SK-N-SH (cell line): ENCODE data around the gene BTG3. TPM values are rescaled to one million over a fixed set of nuclear protein-coding genes. Genes with fewer than 3 reads are reported as not detected.

ENCODE experiments used
- CTCF ChIA-PET: fragments of 300-600, 350-600 bp; formaldehyde crosslinking; extraction: SDS; loops from one replicate; lab custom pipeline; 2021; lab: Yijun Ruan, JAX
- POLR2A ChIA-PET: fragments of 350-600 bp; sonication (Branson Sonifier 250); formaldehyde crosslinking; extraction: SDS; loops from one replicate; lab custom pipeline; 2020; ENCODE audit warnings: antibody characterized with exemption, inconsistent platforms; lab: Yijun Ruan, JAX
- DNase-seq: peaks from one replicate; pipeline ENCODE4 v3.0.0; 2012
- H2AFZ ChIP-seq: fragments of 200-600 bp; sonication (generic); 2 replicates; pipeline ENCODE4 v1.8.1; 2016; ENCODE audit warnings: antibody characterized with exemption, mild to moderate bottlenecking, low read depth
- H3F3A ChIP-seq: fragments of 200-600 bp; sonication (generic); replicated peaks from 2 replicates; pipeline ENCODE3; 2016; ENCODE audit warnings: antibody characterized with exemption, mild to moderate bottlenecking; ENCODE audit not compliant: insufficient read depth
- H3K27ac ChIP-seq, 2 experiments: fragments of 200-500 bp in 1 of 2; fragments of 200-600 bp in 1 of 2; sonication (Bioruptor generic) in 1 of 2; sonication (generic), shearing (Covaris generic) in 1 of 2; 2 replicates each; pipeline versions ENCODE4 v1.5.1 to v1.6.1; 2014 to 2016; ENCODE audit warnings: low read depth in 2 of 2, inconsistent platforms in 1 of 2, low read length in 1 of 2, mild to moderate bottlenecking in 1 of 2, mixed read lengths in 1 of 2
- H3K27me3 ChIP-seq: fragments of 200-600 bp; sonication (generic), shearing (Covaris generic); 2 replicates; pipeline ENCODE4 v1.6.1; 2016; ENCODE audit warnings: mixed run types; ENCODE audit not compliant: insufficient read depth
- H3K36me3 ChIP-seq, 2 experiments: fragments of 200-500 bp in 1 of 2; fragments of 200-600 bp in 1 of 2; sonication (Bioruptor generic) in 1 of 2; sonication (generic) in 1 of 2; replicated peaks in 1 of 2; 2 replicates each; pipeline versions ENCODE3 to v1.5.1; 2014 to 2016; ENCODE audit warnings: low read length in 1 of 2, mild to moderate bottlenecking in 1 of 2; ENCODE audit not compliant: insufficient read depth in 2 of 2, control insufficient read depth in 1 of 2
- H3K4me1 ChIP-seq, 2 experiments: fragments of 200-500 bp in 1 of 2; fragments of 200-600 bp in 1 of 2; sonication (Bioruptor generic) in 1 of 2; sonication (generic), shearing (Covaris generic) in 1 of 2; 2 replicates each; pipeline versions ENCODE4 v1.5.1 to v1.6.1; 2014 to 2016; ENCODE audit warnings: low read depth in 1 of 2, low read length in 1 of 2, mixed run types in 1 of 2; ENCODE audit not compliant: insufficient read depth in 2 of 2, control insufficient read depth in 1 of 2
- H3K4me2 ChIP-seq: fragments of 200-600 bp; sonication (generic), shearing (Covaris generic); 2 replicates; pipeline ENCODE4 v1.6.1; 2017; ENCODE audit warnings: mixed run types
- H3K4me3 ChIP-seq, 2 experiments: fragments of 200-500 bp in 1 of 2; fragments of 200-600 bp in 1 of 2; sonication (Bioruptor generic) in 1 of 2; sonication (generic), shearing (Covaris generic) in 1 of 2; 2 replicates each; pipeline versions ENCODE4 v1.5.1 to v1.8.1; 2014 to 2016; ENCODE audit warnings: low read depth in 2 of 2, inconsistent platforms in 1 of 2, low read length in 1 of 2, mild to moderate bottlenecking in 1 of 2, mixed read lengths in 1 of 2, moderate library complexity in 1 of 2
- H3K79me2 ChIP-seq: fragments of 200-600 bp; sonication (generic); 2 replicates; pipeline ENCODE4 v1.8.1; 2017; ENCODE audit warnings: mild to moderate bottlenecking; ENCODE audit not compliant: insufficient read depth
- H3K9ac ChIP-seq: fragments of 200-600 bp; sonication (generic); 2 replicates; pipeline ENCODE4 v1.6.1; 2017; ENCODE audit warnings: mixed run types
- H3K9me2 ChIP-seq: fragments of 200-600 bp; sonication (generic); 2 replicates; pipeline ENCODE4 v1.6.1; 2017; ENCODE audit warnings: mixed run types
- H3K9me3 ChIP-seq: fragments of 200-600 bp; sonication (generic); 2 replicates; pipeline ENCODE4 v1.6.1; 2017; ENCODE audit warnings: mixed run types, mild to moderate bottlenecking, moderate library complexity
- H4K20me1 ChIP-seq: fragments of 200-600 bp; sonication (generic); 2 replicates; pipeline ENCODE4 v1.6.1; 2017; ENCODE audit warnings: mild to moderate bottlenecking, mixed run types; ENCODE audit not compliant: insufficient read depth
- CHD2 ChIP-seq: fragments of 150-350 bp; IDR thresholded peaks from 2 replicates; pipeline ENCODE4 v1.6.1; 2018; ENCODE audit warnings: low read length; ENCODE audit not compliant: partially characterized antibody
- EZH2phosphoT487 ChIP-seq: fragments of 200-600 bp; sonication (generic); IDR thresholded peaks from 2 replicates; pipeline ENCODE4 v1.6.1; 2017; ENCODE audit warnings: low read depth, mixed run types, mild to moderate bottlenecking, antibody characterized with exemption, moderate library complexity, borderline replicate concordance
- FOSL2 ChIP-seq: IDR thresholded peaks from 2 replicates; pipeline ENCODE4 v1.4.0; 2012; ENCODE audit warnings: low read depth, mild to moderate bottlenecking, moderate library complexity, borderline replicate concordance
- GATA2 ChIP-seq: sonication (generic); formaldehyde crosslinking; IDR thresholded peaks from 2 replicates; pipeline ENCODE4 v1.5.0; 2020; ENCODE audit warnings: mild to moderate bottlenecking, missing genetic modification reagents
- MAX ChIP-seq: IDR thresholded peaks from 2 replicates; pipeline ENCODE4 v1.4.0; 2012; ENCODE audit warnings: low read depth
- MXI1 ChIP-seq: IDR thresholded peaks from 2 replicates; pipeline ENCODE4 v1.6.1; 2012; ENCODE audit warnings: mild to moderate bottlenecking, low read depth, low read length, improper control_type of control experiment
- PBX3 ChIP-seq: IDR thresholded peaks from 2 replicates; pipeline ENCODE4; 2012
- RXRA ChIP-seq: IDR thresholded peaks from 2 replicates; pipeline ENCODE4 v1.4.0; 2012; ENCODE audit warnings: low read depth, mild to moderate bottlenecking, borderline replicate concordance
- SIN3A ChIP-seq: IDR thresholded peaks from 2 replicates; pipeline ENCODE4 v1.6.1; 2012; ENCODE audit warnings: low read depth, mild to moderate bottlenecking, low read length, moderate library complexity, borderline replicate concordance
- SMC3 ChIP-seq: IDR thresholded peaks from 2 replicates; pipeline ENCODE4 v1.6.1; 2012; ENCODE audit warnings: low read depth, low read length, improper control_type of control experiment
- TCF12 ChIP-seq: IDR thresholded peaks from 2 replicates; pipeline ENCODE4 v1.4.0; 2012
- TEAD4 ChIP-seq: IDR thresholded peaks from 2 replicates; pipeline ENCODE4 v1.4.0; 2012; ENCODE audit warnings: mild to moderate bottlenecking, borderline replicate concordance; ENCODE audit not compliant: insufficient read depth
- ZBTB33 ChIP-seq: IDR thresholded peaks from 2 replicates; pipeline ENCODE4 v1.4.0; 2012; ENCODE audit warnings: low read depth, borderline replicate concordance
- WGBS: methylation state at CpG from one replicate; pipeline ENCODE4 v1.1.6; 2017; ENCODE audit warnings: low lambda C conversion rate; 5-methylcytosine and 5-hydroxymethylcytosine counted together
- polyA plus RNA-seq, 3 experiments: library from polyadenylated mRNA; depleted of rRNA; stranded (reverse); fragments of >200 nt; gene quantifications; 2 replicates each; pipeline ENCODE4 v1.2.3, GENCODE V29; 2012

The BTG3 gene
- polyA plus RNA-seq, 1 of the 3 experiments (the other 2 are of a cell fraction): 36.7 TPM

DNA sequence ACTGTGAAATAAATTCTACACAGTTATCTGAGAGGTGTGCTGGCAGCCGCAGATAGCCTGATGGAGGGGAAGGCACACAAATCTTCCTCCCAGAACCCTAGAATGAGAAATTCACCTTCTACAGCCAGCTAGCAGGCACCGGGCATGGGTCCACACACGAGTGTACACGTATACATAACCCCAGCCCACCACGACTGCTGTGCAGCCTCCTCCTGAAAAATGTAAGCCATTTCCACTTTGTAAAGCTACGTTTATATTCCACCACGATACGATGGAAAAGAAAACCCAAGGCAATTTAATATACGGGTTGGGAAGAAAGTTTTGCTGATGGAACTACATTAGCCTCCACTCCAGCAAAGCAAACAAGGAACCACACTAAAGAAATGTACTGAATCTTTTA, 1.8 kb downstream of the BTG3 start:
- peaks cover 0 to 6% of the 10 kb centered on the region in 2 experiments; a peak in 3 of 4 replicates for H3K4me1 ChIP-seq
- POLR2A ChIA-PET: no interaction called here
- no peak for TF ChIP-seq EZH2phosphoT487
- TF ChIP-seq TCF12: no peak
- TF ChIP-seq CHD2: no peak
- CTCF ChIA-PET: interaction anchor here (1.0 to 1.9 kb wide), 5 partner anchors 25 to 341 kb away, joined by 3 to 8 read pairs (median 3); partner anchors contain the start of gene CXADR
- peak overlapping the region; percentile 62 to 81 for H3K27ac ChIP-seq
- no peaks in the 10 kb centered on the region for H3K9me3 ChIP-seq
- peak overlapping the region; percentile 89 for H3K9ac ChIP-seq
- no peaks in the 10 kb centered on the region for H3K27me3 ChIP-seq
- peak overlapping the region; percentile 91 for H2AFZ ChIP-seq
- H3K4me3 ChIP-seq: peak overlapping the region; percentile 91
- DNase-seq: peak; percentile 27
- H3K9me2 ChIP-seq: no peaks in the 10 kb centered on the region
- H3F3A ChIP-seq: peaks cover 16% of the 10 kb centered on the region
- H3K4me2 ChIP-seq: peak overlapping the region; percentile 85
- peaks cover 63% of the 10 kb centered on the region for H3K79me2 ChIP-seq
- no peaks in the 10 kb centered on the region for H4K20me1 ChIP-seq
- WGBS: 10% methylated on average over 9 of the region's 9 CpGs
- H3K36me3 ChIP-seq: peaks cover 5 to 15% of the 10 kb centered on the region in 2 experiments

DNA sequence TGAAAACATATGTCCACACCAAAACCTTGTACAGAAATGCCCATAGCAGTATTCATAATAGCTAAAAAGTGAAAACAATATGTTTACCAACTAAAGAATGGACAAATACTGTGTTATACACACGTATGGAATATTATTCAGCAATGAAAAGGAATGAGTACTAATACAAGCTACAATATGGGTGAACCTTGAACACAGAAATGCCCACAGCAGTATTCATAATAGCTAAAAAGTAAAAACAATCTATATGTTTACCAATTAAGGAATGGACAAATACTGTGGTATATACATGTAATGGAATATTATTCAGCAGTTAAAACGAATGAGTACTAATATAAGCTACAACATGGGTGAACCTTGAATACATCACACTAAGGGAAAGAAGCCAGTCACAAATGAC, 3.0 kb downstream of the BTG3 start:
- Histone ChIP-seq H3F3A (peaks cover 16% of the 10 kb centered on the region), H2AFZ (no peak overlapping the region), H3K79me2 (peaks cover 74% of the 10 kb centered on the region), H3K27ac (0 out of 4 replicates have a peak overlapping the region, but pooled peaks of 1 of the 2 experiments have one; percentile 81), H3K4me2 (no peak overlapping the region), H3K4me3 (no peak overlapping the region), H3K9ac (no peak overlapping the region), H3K9me2 (no peaks in the 10 kb centered on the region), H3K9me3 (no peaks in the 10 kb centered on the region), H4K20me1 (no peaks in the 10 kb centered on the region), H3K4me1 (peaks cover 0 to 6% of the 10 kb centered on the region in 2 experiments; a peak in 3 of 4 replicates), H3K36me3 (peaks cover 9 to 26% of the 10 kb centered on the region in 2 experiments), H3K27me3 (no peaks in the 10 kb centered on the region)
- no peak for TF ChIP-seq ZBTB33
- TF ChIP-seq GATA2: no peak
- TF ChIP-seq TEAD4: no peak
- no peak for TF ChIP-seq MXI1
- TF ChIP-seq RXRA: no peak
- TF ChIP-seq SMC3: no peak
- TF ChIP-seq FOSL2: no peak
- TF ChIP-seq PBX3: no peak
- TF ChIP-seq MAX: no peak
- no peak for TF ChIP-seq SIN3A
- WGBS: 92% methylated on average over 2 of the region's 2 CpGs
- DNase-seq: no peak
- CTCF ChIA-PET: interaction anchor here (1.0 to 1.5 kb wide), 3 partner anchors 24 to 222 kb away, joined by 3 to 4 read pairs (median 4); partner anchors contain the start of gene CXADR
- POLR2A ChIA-PET: no interaction called here
